Measurements from ENCODE around the gene MAML2.

GRCh38 chr11:96388891-96389719, 46.1 kb upstream of the MAML2 start:
- TF ChIP-seq CTCF (IDR thresholded peaks at IDR 0.05) (no peak), POLR2A (IDR thresholded peaks at IDR 0.05; ENCODE audit: low read depth) (no peak), EP300 (IDR thresholded peaks at IDR 0.05) (no peak), POLR2AphosphoS5 (IDR thresholded peaks at IDR 0.05) (no peak)

Measured in esophagus muscularis mucosa (tissue), 4 donors.